ENCODE results near the gene PLPP7.
A peak's percentile ranks its signal among the peaks of the same experiment; 100 is the strongest.
"Not testable (repeated sequence)": the region's sequence is repeated elsewhere in the genome, so short reads cannot be mapped to it uniquely, and the experiment has no call there.

The PLPP7 gene

GRCh38 chr9:131304676-131305355 lies 15.3 kb downstream of the PLPP7 start:
- DNase-seq = no peak

- no peak for DNase-seq
These were observed 17.0 kb downstream of the PLPP7 start for GRCh38 chr9:131306397-131307004.

- no peak for DNase-seq
These were observed 18.5 kb downstream of the PLPP7 start for GRCh38 chr9:131307974-131308373.

GRCh38 chr9:131308452-131308851 lies 18.9 kb downstream of the PLPP7 start:
- no peak for DNase-seq

- no peak for DNase-seq
These were observed 19.5 kb downstream of the PLPP7 start for GRCh38 chr9:131308906-131309529.

- DNase-seq = no peak
These were observed 20.2 kb downstream of the PLPP7 start for GRCh38 chr9:131309530-131310276.

- peak in 4 of 5 experiments; percentile 38 to 85 (median 62) for DNase-seq
These were observed 21.5 kb downstream of the PLPP7 start for GRCh38 chr9:131310833-131311554.

- no peak for DNase-seq
These were observed 22.7 kb downstream of the PLPP7 start for GRCh38 chr9:131312246-131312645.

GRCh38 chr9:131312822-131313770 lies 23.6 kb downstream of the PLPP7 start:
- no peak for DNase-seq

- no peak for DNase-seq
These were observed 28.9 kb downstream of the PLPP7 start for GRCh38 chr9:131318231-131319085.

GRCh38 chr9:131319486-131319885 lies 30.0 kb downstream of the PLPP7 start:
- no peak for DNase-seq

GRCh38 chr9:131320031-131320685 lies 30.6 kb downstream of the PLPP7 start:
- DNase-seq = no peak

GRCh38 chr9:131323629-131324028 lies 34.1 kb downstream of the PLPP7 start:
- DNase-seq = no peak

GRCh38 chr9:131324736-131325679 lies 35.5 kb downstream of the PLPP7 start:
- DNase-seq = no peak

- DNase-seq = no peak
These were observed 39.7 kb downstream of the PLPP7 start for GRCh38 chr9:131329241-131329641.

- DNase-seq = no peak
These were observed 41.5 kb downstream of the PLPP7 start for GRCh38 chr9:131330814-131331600.

- DNase-seq = not testable (repeated sequence)
These were observed 42.5 kb downstream of the PLPP7 start for GRCh38 chr9:131331996-131332395.
